WERI-Rb-1 (cell line): Measurements from ENCODE around the gene DUSP3.
A peak's percentile ranks its signal among the peaks of the same experiment; 100 is the strongest.

ENCODE experiments used
- DNase-seq: peaks from one replicate; pipeline ENCODE4 v3.0.0-alpha.2; 2020
- H3K27ac ChIP-seq: fragments of 250-450 bp; sonication (Bioruptor Pico); 2 replicates; pipeline ENCODE4 v1.5.1; 2020; ENCODE audit warnings: mild to moderate bottlenecking, moderate library complexity
- H3K27me3 ChIP-seq: fragments of 250-450 bp; sonication (Bioruptor Pico); 2 replicates; pipeline ENCODE4 v1.5.1; 2021; ENCODE audit warnings: mild to moderate bottlenecking, low read depth, moderate library complexity; ENCODE audit not compliant: insufficient read depth, severe bottlenecking
- H3K36me3 ChIP-seq: fragments of 250-450 bp; sonication (Bioruptor Pico); 2 replicates; pipeline ENCODE4 v1.5.1; 2020; ENCODE audit warnings: mild to moderate bottlenecking, moderate library complexity
- H3K4me3 ChIP-seq: 2 replicates; pipeline ENCODE4 v1.5.1; 2011; ENCODE audit warnings: low read depth, mild to moderate bottlenecking, control low read depth, low read length
- H3K9me3 ChIP-seq: fragments of 250-450 bp; sonication (Bioruptor Pico); 2 replicates; pipeline ENCODE4 v1.5.1; 2021; ENCODE audit warnings: mild to moderate bottlenecking, moderate library complexity; ENCODE audit not compliant: severe bottlenecking
- CTCF ChIP-seq: IDR thresholded peaks from 2 replicates; pipeline ENCODE4 v1.5.1; 2011; ENCODE audit warnings: low read depth, mild to moderate bottlenecking, control low read depth, inconsistent platforms, low read length

DUSP3 gene

GRCh38 chr17:43788540-43788939 lies 9.8 kb upstream of the DUSP3 start:
- H3K9me3 ChIP-seq, result peaks cover 10% of the 10 kb centered on the region
- H3K4me3 ChIP-seq, result no peak overlapping the region
- H3K27me3 ChIP-seq, result no peaks in the 10 kb centered on the region
- no peak for DNase-seq
- no peak for TF ChIP-seq CTCF
- no peak overlapping the region for H3K27ac ChIP-seq
- no peaks in the 10 kb centered on the region for H3K36me3 ChIP-seq

- no peak for TF ChIP-seq CTCF
- DNase-seq, result no peak
- Histone ChIP-seq H3K27ac (no peak overlapping the region), H3K27me3 (no peaks in the 10 kb centered on the region), H3K4me3 (no peak overlapping the region), H3K36me3 (no peaks in the 10 kb centered on the region), H3K9me3 (peaks cover 2% of the 10 kb centered on the region)
These were observed 9.0 kb upstream of the DUSP3 start for GRCh38 chr17:43787728-43788127.

GRCh38 chr17:43784628-43785101 lies 5.9 kb upstream of the DUSP3 start:
- no peak for TF ChIP-seq CTCF
- no peak for DNase-seq
- Histone ChIP-seq H3K4me3 (no peak overlapping the region), H3K27ac (no peak overlapping the region), H3K9me3 (no peaks in the 10 kb centered on the region), H3K27me3 (no peaks in the 10 kb centered on the region), H3K36me3 (no peaks in the 10 kb centered on the region)

- Histone ChIP-seq H3K4me3 (no peak overlapping the region), H3K27me3 (no peaks in the 10 kb centered on the region), H3K27ac (no peak overlapping the region), H3K9me3 (no peaks in the 10 kb centered on the region), H3K36me3 (no peaks in the 10 kb centered on the region)
- no peak for DNase-seq
- no peak for TF ChIP-seq CTCF
These were observed 5.3 kb upstream of the DUSP3 start for GRCh38 chr17:43784068-43784467.

GRCh38 chr17:43782913-43783680 lies 4.3 kb upstream of the DUSP3 start:
- H3K36me3 ChIP-seq, result peaks cover under 1% of the 10 kb centered on the region
- no peak for DNase-seq
- H3K27ac ChIP-seq, result no peak overlapping the region
- no peak overlapping the region for H3K4me3 ChIP-seq
- no peaks in the 10 kb centered on the region for H3K9me3 ChIP-seq
- H3K27me3 ChIP-seq, result no peaks in the 10 kb centered on the region
- no peak for TF ChIP-seq CTCF

- H3K27ac ChIP-seq, result peak within 1 kb of the TSS; percentile 91
- DNase-seq, result no peak
- peak within 1 kb of the TSS; percentile 90 for H3K4me3 ChIP-seq
- TF ChIP-seq CTCF, result no peak
- no peaks in the 10 kb centered on the region for H3K27me3 ChIP-seq
- H3K36me3 ChIP-seq, result peaks cover 23% of the 10 kb centered on the region
- no peaks in the 10 kb centered on the region for H3K9me3 ChIP-seq
These were observed 1.4 kb upstream of the DUSP3 start, which contains the start of gene CFAP97D1 for GRCh38 chr17:43780135-43780534. Gene CFAP97D1 (plus strand): TSS chr17:43780435. CDS start chr17:43780463, 28 bp downstream.
